HepG2 (cell line): ENCODE results near the gene PTPRO.

ENCODE experiments used
- EZH2 ChIP-seq: conservative IDR thresholded peaks from 2 replicates; pipeline ENCODE4 v1.6.1; 2012; ENCODE audit warnings: mild to moderate bottlenecking, low read depth, low read length, moderate library complexity
- IRF2 ChIP-seq: IDR thresholded peaks from 2 replicates; pipeline ENCODE4 v1.6.1; 2018; ENCODE audit warnings: missing genetic modification reagents, missing compliant biosample characterization
- NFE2 ChIP-seq: sonication (generic); formaldehyde crosslinking; IDR thresholded peaks from 2 replicates; pipeline ENCODE4 v1.4.0; 2020; ENCODE audit warnings: missing genetic modification reagents
- POLR2A ChIP-seq, 2 experiments: IDR thresholded peaks; 2 replicates each; pipeline ENCODE4 v1.6.1; 2011; ENCODE audit warnings: low read depth in 2 of 2, low read length in 2 of 2, mild to moderate bottlenecking in 1 of 2, moderate library complexity in 1 of 2; ENCODE audit not compliant: insufficient read depth in 1 of 2
- POLR2AphosphoS2 ChIP-seq: IDR thresholded peaks from 2 replicates; pipeline ENCODE4 v1.6.1; 2011; ENCODE audit warnings: low read depth, low read length, improper control_type of control experiment
- RAD21 ChIP-seq: fragments of 450-650 bp; formaldehyde crosslinking; IDR thresholded peaks from 2 replicates; pipeline ENCODE4 v1.5.0; 2020; ENCODE audit warnings: mild to moderate bottlenecking
- RXRA ChIP-seq: sonication (generic); formaldehyde crosslinking; IDR thresholded peaks from 2 replicates; pipeline ENCODE4 v1.5.1; 2020; ENCODE audit warnings: missing genetic modification reagents
- TF ChIP-seq, protein P1 (sequence below): sonication (generic); formaldehyde crosslinking; IDR thresholded peaks from 2 replicates; pipeline ENCODE4 v1.5.0; 2020; ENCODE audit warnings: mild to moderate bottlenecking, missing genetic modification reagents
- TF ChIP-seq, protein P2 (sequence below): sonication (generic); formaldehyde crosslinking; IDR thresholded peaks from 2 replicates; pipeline ENCODE4 v1.5.0; 2020; ENCODE audit warnings: mild to moderate bottlenecking, missing genetic modification reagents, moderate library complexity

DNA sequence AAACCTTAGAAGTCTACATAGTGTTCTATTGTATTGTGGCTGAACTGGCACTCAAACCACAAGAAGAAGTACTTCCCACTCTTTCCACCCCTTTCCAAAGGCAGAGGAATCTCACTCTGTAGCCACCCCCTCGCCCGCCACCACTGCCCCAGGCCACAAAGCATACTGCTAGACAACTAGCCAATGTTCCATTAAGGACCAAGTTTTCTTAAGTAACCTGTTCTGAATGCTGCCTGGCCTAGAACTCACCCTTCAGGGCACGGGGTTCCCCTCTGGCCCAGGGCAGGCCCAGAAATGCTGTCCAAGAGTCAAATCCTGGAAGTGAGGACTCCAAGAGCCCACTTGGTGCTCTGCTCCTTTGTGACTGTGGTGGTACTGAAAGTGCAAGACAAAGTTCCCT, 15.7 kb upstream of the PTPRO start:
- no peak for TF ChIP-seq EZH2
- no peak for TF ChIP-seq POLR2A (IDR thresholded peaks at IDR 0.05; ENCODE audit: insufficient read depth in 1 of 2, low read depth in 2 of 2, low read length in 2 of 2)
- no peak for TF ChIP-seq NFE2
- TF ChIP-seq, protein P1, sequence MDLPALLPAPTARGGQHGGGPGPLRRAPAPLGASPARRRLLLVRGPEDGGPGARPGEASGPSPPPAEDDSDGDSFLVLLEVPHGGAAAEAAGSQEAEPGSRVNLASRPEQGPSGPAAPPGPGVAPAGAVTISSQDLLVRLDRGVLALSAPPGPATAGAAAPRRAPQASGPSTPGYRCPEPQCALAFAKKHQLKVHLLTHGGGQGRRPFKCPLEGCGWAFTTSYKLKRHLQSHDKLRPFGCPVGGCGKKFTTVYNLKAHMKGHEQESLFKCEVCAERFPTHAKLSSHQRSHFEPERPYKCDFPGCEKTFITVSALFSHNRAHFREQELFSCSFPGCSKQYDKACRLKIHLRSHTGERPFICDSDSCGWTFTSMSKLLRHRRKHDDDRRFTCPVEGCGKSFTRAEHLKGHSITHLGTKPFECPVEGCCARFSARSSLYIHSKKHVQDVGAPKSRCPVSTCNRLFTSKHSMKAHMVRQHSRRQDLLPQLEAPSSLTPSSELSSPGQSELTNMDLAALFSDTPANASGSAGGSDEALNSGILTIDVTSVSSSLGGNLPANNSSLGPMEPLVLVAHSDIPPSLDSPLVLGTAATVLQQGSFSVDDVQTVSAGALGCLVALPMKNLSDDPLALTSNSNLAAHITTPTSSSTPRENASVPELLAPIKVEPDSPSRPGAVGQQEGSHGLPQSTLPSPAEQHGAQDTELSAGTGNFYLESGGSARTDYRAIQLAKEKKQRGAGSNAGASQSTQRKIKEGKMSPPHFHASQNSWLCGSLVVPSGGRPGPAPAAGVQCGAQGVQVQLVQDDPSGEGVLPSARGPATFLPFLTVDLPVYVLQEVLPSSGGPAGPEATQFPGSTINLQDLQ = no peak
- no peak for TF ChIP-seq POLR2AphosphoS2
- TF ChIP-seq, protein P2, sequence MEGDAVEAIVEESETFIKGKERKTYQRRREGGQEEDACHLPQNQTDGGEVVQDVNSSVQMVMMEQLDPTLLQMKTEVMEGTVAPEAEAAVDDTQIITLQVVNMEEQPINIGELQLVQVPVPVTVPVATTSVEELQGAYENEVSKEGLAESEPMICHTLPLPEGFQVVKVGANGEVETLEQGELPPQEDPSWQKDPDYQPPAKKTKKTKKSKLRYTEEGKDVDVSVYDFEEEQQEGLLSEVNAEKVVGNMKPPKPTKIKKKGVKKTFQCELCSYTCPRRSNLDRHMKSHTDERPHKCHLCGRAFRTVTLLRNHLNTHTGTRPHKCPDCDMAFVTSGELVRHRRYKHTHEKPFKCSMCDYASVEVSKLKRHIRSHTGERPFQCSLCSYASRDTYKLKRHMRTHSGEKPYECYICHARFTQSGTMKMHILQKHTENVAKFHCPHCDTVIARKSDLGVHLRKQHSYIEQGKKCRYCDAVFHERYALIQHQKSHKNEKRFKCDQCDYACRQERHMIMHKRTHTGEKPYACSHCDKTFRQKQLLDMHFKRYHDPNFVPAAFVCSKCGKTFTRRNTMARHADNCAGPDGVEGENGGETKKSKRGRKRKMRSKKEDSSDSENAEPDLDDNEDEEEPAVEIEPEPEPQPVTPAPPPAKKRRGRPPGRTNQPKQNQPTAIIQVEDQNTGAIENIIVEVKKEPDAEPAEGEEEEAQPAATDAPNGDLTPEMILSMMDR (CRISPR knock-in tag) = no peak
- TF ChIP-seq RAD21 (CRISPR knock-in tag) = no peak
- TF ChIP-seq IRF2 (CRISPR knock-in tag) = no peak
- no peak for TF ChIP-seq RXRA (CRISPR knock-in tag)
